ENCODE results near the gene GGTA1. TPM values are rescaled to one million over a fixed set of nuclear protein-coding genes. Genes with fewer than 3 reads are reported as not detected.

GGTA1 gene
- total RNA-seq, 1 experiment from 2014 or later, result not detected

DNA sequence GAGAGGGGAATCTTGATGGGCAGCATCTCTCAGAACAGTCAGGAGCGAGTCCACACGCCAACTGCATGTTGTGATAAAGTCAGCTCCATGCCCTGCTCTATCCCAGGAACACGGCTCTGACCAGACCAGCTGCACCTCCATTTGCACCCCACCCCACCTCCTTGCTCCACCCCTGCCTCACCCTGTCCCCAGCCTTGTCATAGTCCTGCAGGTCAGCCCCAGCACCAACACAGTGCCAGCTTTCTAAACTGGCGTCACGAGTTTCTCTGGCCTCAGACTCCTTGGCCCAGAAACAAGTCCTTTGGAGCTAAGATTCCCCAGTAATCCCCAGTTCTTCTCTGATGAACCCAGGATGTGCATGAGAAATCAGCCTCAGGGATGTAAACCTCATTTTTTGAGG lies 23.5 kb downstream of the GGTA1 start (continued):
- TF ChIP-seq, protein P1, sequence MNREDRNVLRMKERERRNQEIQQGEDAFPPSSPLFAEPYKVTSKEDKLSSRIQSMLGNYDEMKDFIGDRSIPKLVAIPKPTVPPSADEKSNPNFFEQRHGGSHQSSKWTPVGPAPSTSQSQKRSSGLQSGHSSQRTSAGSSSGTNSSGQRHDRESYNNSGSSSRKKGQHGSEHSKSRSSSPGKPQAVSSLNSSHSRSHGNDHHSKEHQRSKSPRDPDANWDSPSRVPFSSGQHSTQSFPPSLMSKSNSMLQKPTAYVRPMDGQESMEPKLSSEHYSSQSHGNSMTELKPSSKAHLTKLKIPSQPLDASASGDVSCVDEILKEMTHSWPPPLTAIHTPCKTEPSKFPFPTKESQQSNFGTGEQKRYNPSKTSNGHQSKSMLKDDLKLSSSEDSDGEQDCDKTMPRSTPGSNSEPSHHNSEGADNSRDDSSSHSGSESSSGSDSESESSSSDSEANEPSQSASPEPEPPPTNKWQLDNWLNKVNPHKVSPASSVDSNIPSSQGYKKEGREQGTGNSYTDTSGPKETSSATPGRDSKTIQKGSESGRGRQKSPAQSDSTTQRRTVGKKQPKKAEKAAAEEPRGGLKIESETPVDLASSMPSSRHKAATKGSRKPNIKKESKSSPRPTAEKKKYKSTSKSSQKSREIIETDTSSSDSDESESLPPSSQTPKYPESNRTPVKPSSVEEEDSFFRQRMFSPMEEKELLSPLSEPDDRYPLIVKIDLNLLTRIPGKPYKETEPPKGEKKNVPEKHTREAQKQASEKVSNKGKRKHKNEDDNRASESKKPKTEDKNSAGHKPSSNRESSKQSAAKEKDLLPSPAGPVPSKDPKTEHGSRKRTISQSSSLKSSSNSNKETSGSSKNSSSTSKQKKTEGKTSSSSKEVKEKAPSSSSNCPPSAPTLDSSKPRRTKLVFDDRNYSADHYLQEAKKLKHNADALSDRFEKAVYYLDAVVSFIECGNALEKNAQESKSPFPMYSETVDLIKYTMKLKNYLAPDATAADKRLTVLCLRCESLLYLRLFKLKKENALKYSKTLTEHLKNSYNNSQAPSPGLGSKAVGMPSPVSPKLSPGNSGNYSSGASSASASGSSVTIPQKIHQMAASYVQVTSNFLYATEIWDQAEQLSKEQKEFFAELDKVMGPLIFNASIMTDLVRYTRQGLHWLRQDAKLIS (CRISPR knock-in tag; IDR thresholded peaks at IDR 0.05; ENCODE audit: borderline replicate concordance), result no peak
- no peak for TF ChIP-seq GRHL2 (CRISPR knock-in tag; IDR thresholded peaks at IDR 0.05; ENCODE audit: insufficient replicate concordance, severe bottlenecking)

DNA sequence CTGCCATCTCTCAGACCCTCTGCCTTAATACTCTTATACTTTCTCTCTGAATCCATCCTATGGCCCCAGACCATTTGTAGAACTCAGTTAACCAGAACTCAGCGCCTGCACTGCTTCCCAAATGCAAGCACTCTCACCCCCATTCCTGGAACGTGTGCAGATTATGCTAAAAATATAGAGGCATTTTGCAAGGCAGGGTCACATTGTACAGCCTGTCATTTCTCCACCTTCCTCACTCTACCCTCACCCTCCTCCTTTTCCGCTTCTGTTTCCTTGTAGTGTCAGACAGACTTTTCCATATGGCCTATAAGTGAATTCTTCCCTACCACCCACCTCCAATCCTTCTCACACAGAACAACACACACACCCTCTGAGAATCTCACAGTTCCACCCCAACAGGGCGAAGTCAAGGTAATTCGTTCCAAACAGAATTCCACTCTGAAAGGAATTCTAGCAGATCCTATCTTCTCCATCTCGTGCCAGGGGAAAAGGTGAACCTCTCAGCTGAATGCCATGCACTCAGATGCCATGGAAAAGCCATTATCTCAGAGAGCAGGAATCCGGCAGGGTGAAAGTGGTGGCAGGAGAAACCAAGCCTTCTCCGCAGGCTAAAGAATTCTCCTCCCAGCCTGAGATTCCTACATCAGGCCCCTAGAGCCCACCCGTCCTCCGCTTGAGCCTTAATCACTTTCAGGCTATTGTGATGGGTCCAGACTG lies 25.3 kb downstream of the GGTA1 start:
- Mint-ChIP-seq H3K27me3 (ENCODE audit: low read depth) (peaks cover 3% of the 10 kb centered on the region; the same call in 1 of the 2 replicates), H3K36me3 (no peaks in the 10 kb centered on the region), H3K27ac (no peak overlapping the region), H3K9me3 (no peaks in the 10 kb centered on the region), H3K4me3 (no peak overlapping the region), H3K4me1 (peaks cover 39% of the 10 kb centered on the region)
- ATAC-seq, result peak; percentile 56
- CTCF ChIA-PET, result no interaction called here
- DNase-seq (ENCODE audit: low spot score), result no peak
- TF ChIP-seq NR1H2 (CRISPR knock-in tag; IDR thresholded peaks at IDR 0.05) (no peak), MYBL2 (CRISPR knock-in tag; IDR thresholded peaks at IDR 0.05) (no peak), ETV6 (CRISPR knock-in tag; IDR thresholded peaks at IDR 0.05) (no peak)
- POLR2A ChIA-PET, result no interaction called here

DNA sequence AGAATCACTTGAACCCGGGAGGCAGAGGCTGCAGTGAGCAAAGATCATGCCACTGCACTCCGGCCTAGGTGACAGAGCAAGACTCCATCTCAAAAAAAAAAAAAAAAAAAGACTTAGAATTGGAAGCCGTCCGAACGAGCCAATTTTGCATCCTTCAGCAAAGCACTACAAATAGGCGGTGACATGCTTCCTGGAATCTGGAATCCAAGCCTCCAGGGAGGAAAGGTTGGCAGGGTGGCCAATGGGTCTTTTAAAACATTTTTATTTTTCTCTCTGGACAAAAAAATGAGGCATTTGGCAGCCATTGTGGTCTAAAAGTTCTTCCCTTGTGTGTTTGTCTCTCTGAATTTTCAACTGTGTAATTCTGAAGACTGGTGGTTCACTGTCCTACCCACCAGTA lies 26.4 kb downstream of the GGTA1 start:
- ATAC-seq (no peak), DNase-seq (ENCODE audit: low spot score) (no peak)
- ChIA-PET POLR2A (no interaction called here), CTCF (no interaction called here)
- Mint-ChIP-seq H3K9me3 (no peaks in the 10 kb centered on the region), H3K4me1 (peaks cover 44% of the 10 kb centered on the region), H3K27me3 (ENCODE audit: low read depth) (peaks cover 3% of the 10 kb centered on the region; the same call in 1 of the 2 replicates), H3K27ac (no peak overlapping the region), H3K36me3 (no peaks in the 10 kb centered on the region), H3K4me3 (no peak overlapping the region)
- no peak for TF ChIP-seq SMAD4 (CRISPR knock-in tag; IDR thresholded peaks at IDR 0.05)
- TF ChIP-seq, protein P2, sequence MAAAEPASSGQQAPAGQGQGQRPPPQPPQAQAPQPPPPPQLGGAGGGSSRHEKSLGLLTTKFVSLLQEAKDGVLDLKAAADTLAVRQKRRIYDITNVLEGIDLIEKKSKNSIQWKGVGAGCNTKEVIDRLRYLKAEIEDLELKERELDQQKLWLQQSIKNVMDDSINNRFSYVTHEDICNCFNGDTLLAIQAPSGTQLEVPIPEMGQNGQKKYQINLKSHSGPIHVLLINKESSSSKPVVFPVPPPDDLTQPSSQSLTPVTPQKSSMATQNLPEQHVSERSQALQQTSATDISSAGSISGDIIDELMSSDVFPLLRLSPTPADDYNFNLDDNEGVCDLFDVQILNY (CRISPR knock-in tag; IDR thresholded peaks at IDR 0.05), result no peak
- TF ChIP-seq MXD4 (CRISPR knock-in tag; IDR thresholded peaks at IDR 0.05; ENCODE audit: borderline replicate concordance), result no peak
- TF ChIP-seq, protein P3, sequence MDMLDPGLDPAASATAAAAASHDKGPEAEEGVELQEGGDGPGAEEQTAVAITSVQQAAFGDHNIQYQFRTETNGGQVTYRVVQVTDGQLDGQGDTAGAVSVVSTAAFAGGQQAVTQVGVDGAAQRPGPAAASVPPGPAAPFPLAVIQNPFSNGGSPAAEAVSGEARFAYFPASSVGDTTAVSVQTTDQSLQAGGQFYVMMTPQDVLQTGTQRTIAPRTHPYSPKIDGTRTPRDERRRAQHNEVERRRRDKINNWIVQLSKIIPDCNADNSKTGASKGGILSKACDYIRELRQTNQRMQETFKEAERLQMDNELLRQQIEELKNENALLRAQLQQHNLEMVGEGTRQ (CRISPR knock-in tag; IDR thresholded peaks at IDR 0.05), result no peak
- no peak for TF ChIP-seq ZNF671 (CRISPR knock-in tag; IDR thresholded peaks at IDR 0.05)
- no peak for TF ChIP-seq NFYB (CRISPR knock-in tag; conservative IDR thresholded peaks at IDR 0.05; ENCODE audit: low read depth)
- no peak for TF ChIP-seq KAT7 (CRISPR knock-in tag; IDR thresholded peaks at IDR 0.05; ENCODE audit: borderline replicate concordance)
- TF ChIP-seq, protein P4, sequence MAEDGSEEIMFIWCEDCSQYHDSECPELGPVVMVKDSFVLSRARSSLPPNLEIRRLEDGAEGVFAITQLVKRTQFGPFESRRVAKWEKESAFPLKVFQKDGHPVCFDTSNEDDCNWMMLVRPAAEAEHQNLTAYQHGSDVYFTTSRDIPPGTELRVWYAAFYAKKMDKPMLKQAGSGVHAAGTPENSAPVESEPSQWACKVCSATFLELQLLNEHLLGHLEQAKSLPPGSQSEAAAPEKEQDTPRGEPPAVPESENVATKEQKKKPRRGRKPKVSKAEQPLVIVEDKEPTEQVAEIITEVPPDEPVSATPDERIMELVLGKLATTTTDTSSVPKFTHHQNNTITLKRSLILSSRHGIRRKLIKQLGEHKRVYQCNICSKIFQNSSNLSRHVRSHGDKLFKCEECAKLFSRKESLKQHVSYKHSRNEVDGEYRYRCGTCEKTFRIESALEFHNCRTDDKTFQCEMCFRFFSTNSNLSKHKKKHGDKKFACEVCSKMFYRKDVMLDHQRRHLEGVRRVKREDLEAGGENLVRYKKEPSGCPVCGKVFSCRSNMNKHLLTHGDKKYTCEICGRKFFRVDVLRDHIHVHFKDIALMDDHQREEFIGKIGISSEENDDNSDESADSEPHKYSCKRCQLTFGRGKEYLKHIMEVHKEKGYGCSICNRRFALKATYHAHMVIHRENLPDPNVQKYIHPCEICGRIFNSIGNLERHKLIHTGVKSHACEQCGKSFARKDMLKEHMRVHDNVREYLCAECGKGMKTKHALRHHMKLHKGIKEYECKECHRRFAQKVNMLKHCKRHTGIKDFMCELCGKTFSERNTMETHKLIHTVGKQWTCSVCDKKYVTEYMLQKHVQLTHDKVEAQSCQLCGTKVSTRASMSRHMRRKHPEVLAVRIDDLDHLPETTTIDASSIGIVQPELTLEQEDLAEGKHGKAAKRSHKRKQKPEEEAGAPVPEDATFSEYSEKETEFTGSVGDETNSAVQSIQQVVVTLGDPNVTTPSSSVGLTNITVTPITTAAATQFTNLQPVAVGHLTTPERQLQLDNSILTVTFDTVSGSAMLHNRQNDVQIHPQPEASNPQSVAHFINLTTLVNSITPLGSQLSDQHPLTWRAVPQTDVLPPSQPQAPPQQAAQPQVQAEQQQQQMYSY (CRISPR knock-in tag; IDR thresholded peaks at IDR 0.05), result no peak
- TF ChIP-seq, protein P5, sequence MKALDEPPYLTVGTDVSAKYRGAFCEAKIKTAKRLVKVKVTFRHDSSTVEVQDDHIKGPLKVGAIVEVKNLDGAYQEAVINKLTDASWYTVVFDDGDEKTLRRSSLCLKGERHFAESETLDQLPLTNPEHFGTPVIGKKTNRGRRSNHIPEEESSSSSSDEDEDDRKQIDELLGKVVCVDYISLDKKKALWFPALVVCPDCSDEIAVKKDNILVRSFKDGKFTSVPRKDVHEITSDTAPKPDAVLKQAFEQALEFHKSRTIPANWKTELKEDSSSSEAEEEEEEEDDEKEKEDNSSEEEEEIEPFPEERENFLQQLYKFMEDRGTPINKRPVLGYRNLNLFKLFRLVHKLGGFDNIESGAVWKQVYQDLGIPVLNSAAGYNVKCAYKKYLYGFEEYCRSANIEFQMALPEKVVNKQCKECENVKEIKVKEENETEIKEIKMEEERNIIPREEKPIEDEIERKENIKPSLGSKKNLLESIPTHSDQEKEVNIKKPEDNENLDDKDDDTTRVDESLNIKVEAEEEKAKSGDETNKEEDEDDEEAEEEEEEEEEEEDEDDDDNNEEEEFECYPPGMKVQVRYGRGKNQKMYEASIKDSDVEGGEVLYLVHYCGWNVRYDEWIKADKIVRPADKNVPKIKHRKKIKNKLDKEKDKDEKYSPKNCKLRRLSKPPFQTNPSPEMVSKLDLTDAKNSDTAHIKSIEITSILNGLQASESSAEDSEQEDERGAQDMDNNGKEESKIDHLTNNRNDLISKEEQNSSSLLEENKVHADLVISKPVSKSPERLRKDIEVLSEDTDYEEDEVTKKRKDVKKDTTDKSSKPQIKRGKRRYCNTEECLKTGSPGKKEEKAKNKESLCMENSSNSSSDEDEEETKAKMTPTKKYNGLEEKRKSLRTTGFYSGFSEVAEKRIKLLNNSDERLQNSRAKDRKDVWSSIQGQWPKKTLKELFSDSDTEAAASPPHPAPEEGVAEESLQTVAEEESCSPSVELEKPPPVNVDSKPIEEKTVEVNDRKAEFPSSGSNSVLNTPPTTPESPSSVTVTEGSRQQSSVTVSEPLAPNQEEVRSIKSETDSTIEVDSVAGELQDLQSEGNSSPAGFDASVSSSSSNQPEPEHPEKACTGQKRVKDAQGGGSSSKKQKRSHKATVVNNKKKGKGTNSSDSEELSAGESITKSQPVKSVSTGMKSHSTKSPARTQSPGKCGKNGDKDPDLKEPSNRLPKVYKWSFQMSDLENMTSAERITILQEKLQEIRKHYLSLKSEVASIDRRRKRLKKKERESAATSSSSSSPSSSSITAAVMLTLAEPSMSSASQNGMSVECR (CRISPR knock-in tag; IDR thresholded peaks at IDR 0.05; ENCODE audit: borderline replicate concordance), result no peak
- TF ChIP-seq ZNF317 (CRISPR knock-in tag; IDR thresholded peaks at IDR 0.05; ENCODE audit: borderline replicate concordance, low read depth), result no peak
- TF ChIP-seq ZNF423 (CRISPR knock-in tag; IDR thresholded peaks at IDR 0.05), result no peak
